Mucosa of descending colon (tissue), 3 donors: Measurements from ENCODE around the gene PPP1R2B. TPM values are rescaled to one million over a fixed set of nuclear protein-coding genes. Genes with fewer than 3 reads are reported as not detected.

Source experiments
- ATAC-seq: fragments of 200-7000 bp; cut with Tn5 transposase; one replicate; pipeline ENCODE4 v1.9.1; 2020; ENCODE audit warnings: mild to moderate bottlenecking, moderate library complexity
- DNase-seq, 3 donors: peaks; one replicate each; pipeline ENCODE4 v3.0.0-alpha.2; 2020
- H3K36me3 ChIP-seq: fragments of 200-600 bp; one replicate; pipeline ENCODE4 v1.8.0; 2021; ENCODE audit warnings: low read depth, mild to moderate bottlenecking
- H3K4me1 ChIP-seq: fragments of 200-600 bp; one replicate; pipeline ENCODE4 v1.8.0; 2021; ENCODE audit warnings: low read depth, mild to moderate bottlenecking
- H3K4me3 ChIP-seq: fragments of 200-600 bp; one replicate; pipeline ENCODE4 v1.8.0; 2021; ENCODE audit warnings: mild to moderate bottlenecking
- H3K9me3 ChIP-seq: fragments of 200-600 bp; one replicate; pipeline ENCODE4 v1.8.0; 2021; ENCODE audit warnings: mild to moderate bottlenecking
- intact Hi-C, 2 donors: fragments of 100-400 bp; cut with DNase I in 1 of 2; cut with micrococcal nuclease in 1 of 2; formaldehyde crosslinking; loops; one replicate each; pipeline versions ENCODE4 v1.11.0 to v1.11.1; 2022; cut with DNase I, micrococcal nuclease
- total RNA-seq, 3 donors: library from RNA; stranded (reverse); fragmentation: NEBNext Ultra II Directional in 2 of 3; extraction: Animal tissue kit (Norgen Biotek cat#: 25700) in 2 of 3; gene quantifications; one replicate each; pipeline versions ENCODE4 v1.2.1 to v1.2.4, GENCODE V29; 2021 to 2023
- TF ChIP-seq, protein P1 (sequence below): fragments of 200-600 bp; IDR thresholded peaks from one replicate; pipeline ENCODE4 v1.8.0; 2022; ENCODE audit warnings: antibody characterized with exemption, mild to moderate bottlenecking
- donor health status: DM: no; HTN: no; CAD: no; lungs with moderate emphysema.
- donor health status: DM: no; HTN: no; CAD: no.
- donor health status: DM: no; HTN: yes; CAD: no.

The PPP1R2B gene
- total RNA-seq, 3 donors from 2014 or later: 0.14 TPM; not detected in 2

DNA sequence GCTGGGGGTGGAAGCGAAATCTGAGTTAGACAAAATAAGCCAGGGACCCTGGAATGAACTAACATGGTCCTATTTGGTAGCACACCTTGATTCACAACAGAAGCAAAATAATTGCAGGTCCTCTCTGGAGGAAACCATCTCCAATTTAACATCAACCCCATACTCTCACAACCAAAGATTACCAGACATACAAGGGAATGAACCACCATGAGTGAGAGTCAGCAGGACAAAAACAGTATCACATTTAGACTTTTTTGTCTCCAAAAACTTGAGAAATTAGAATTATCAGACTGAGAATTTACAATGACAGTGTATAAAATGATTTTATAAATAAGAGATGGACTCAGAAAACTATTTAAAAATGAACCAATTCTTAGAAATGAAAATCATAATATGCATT lies 21.1 kb downstream of the PPP1R2B start:
- ATAC-seq (no peak), DNase-seq (no peak)
- Histone ChIP-seq H3K4me1 (no peaks in the 10 kb centered on the region), H3K36me3 (no peaks in the 10 kb centered on the region), H3K9me3 (peaks cover 8% of the 10 kb centered on the region), H3K4me3 (no peak overlapping the region)
- TF ChIP-seq, protein P1, sequence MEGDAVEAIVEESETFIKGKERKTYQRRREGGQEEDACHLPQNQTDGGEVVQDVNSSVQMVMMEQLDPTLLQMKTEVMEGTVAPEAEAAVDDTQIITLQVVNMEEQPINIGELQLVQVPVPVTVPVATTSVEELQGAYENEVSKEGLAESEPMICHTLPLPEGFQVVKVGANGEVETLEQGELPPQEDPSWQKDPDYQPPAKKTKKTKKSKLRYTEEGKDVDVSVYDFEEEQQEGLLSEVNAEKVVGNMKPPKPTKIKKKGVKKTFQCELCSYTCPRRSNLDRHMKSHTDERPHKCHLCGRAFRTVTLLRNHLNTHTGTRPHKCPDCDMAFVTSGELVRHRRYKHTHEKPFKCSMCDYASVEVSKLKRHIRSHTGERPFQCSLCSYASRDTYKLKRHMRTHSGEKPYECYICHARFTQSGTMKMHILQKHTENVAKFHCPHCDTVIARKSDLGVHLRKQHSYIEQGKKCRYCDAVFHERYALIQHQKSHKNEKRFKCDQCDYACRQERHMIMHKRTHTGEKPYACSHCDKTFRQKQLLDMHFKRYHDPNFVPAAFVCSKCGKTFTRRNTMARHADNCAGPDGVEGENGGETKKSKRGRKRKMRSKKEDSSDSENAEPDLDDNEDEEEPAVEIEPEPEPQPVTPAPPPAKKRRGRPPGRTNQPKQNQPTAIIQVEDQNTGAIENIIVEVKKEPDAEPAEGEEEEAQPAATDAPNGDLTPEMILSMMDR: no peak
- intact Hi-C loops: no loop called here

DNA sequence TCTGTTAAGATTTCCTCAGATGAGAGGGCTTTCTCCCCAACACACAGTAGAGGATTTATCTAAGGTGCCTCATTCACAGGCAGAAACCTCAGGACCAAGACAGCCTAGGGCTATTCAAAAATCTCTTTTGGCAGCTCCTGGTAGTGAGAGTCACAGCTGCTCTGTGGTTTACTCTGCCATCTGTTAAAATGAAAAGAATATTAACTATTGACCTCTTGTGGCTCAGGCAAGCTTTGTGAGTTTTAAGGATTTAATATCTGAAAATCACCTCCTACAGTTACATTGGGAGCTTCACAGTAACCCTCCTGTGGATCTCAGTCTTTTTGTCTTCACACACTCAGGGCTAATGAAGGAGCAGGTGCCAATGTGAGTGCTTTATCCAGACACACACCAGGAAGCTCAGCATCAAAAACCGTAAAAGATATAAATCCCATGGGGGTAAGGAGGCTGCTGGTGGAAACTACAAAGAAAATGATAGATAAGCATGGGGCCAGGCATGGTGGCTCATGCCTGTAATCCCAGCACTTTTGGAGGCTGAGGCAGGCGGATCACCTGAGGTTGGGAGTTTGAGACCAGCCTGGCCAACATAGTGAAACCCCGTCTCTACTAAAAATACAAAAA lies 29.7 kb downstream of the PPP1R2B start:
- ATAC-seq (peak; percentile 43), DNase-seq (peak in 1 of 3 donors; percentile 4)
- no peaks in the 10 kb centered on the region for H3K4me1 ChIP-seq
- H3K4me3 ChIP-seq: no peak overlapping the region
- TF ChIP-seq, protein P1: no peak
- no peaks in the 10 kb centered on the region for H3K9me3 ChIP-seq
- intact Hi-C loops: no loop called here
- H3K36me3 ChIP-seq: no peaks in the 10 kb centered on the region

DNA sequence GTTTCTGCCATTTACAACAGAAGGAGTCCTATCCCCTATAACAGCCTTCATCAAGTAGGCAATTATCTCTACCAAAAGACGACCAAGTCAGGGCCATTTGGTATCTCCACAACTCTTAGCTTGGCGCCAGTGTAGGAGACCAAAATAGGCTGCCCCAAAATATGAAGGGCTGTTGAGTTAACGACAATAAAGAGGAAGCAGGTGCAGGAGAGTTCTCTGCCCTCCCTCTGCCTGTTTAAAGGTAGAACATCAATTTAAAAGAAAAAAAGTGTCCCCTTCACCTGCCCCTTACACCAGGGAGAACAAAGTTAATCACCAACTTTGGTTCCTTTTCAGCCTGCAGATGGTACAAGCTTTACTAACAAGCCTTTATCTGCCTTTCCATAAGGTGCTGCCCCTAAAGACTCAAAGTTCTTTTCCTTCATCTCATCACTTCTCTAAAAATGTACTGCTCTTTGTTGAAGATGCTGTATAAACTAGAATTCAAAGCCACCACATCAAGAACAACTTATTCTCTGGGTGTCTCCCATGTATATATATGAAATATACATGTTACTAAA lies 33.3 kb downstream of the PPP1R2B start:
- no peak overlapping the region for H3K4me3 ChIP-seq
- intact Hi-C loops: no loop called here
- no peaks in the 10 kb centered on the region for H3K36me3 ChIP-seq
- TF ChIP-seq, protein P1: no peak
- no peaks in the 10 kb centered on the region for H3K4me1 ChIP-seq
- DNase-seq (no peak), ATAC-seq (no peak)
- no peaks in the 10 kb centered on the region for H3K9me3 ChIP-seq

DNA sequence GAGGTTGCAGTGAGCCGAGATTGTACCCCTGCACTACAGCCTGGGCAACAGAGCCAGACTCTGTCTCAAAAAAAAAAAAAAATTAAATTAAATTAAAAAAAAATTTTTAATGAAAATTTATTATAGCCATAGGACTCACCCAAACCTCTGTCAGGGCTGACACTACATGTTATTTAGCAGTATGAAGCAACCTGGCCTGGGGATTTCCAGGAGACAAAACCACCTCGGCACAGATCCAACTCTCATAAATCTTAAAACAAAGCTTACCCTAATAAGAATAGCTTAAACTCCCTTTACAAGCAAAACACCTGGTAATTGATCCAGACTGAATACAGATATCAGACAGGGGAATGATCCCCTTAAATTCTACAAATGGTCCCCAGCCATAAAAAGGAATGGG lies 38.4 kb downstream of the PPP1R2B start:
- ATAC-seq (no peak), DNase-seq (peak in 1 of 3 donors; percentile 5)
- Histone ChIP-seq H3K4me3 (no peak overlapping the region), H3K9me3 (no peaks in the 10 kb centered on the region), H3K4me1 (no peaks in the 10 kb centered on the region), H3K36me3 (no peaks in the 10 kb centered on the region)
- intact Hi-C loops: no loop called here
- TF ChIP-seq, protein P1: no peak

DNA sequence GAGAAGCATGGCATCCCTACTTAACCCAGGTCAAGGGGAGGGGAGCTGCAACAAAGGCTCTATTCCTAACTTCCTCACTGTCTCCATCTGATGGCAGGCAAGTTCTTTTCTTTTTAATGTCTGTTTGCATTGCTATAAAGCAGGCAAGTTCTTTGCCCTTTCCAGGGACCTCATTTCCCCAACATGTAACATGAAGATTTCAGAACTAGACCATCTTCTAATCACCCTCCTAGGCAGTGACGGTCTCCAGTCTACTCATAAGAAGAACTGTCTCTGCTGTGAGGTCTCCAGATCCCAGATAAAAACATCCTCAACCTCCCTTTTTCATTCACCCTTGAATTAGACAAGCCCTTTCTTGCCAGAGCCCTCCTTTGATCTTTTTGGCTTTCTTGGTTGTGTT lies 42.1 kb downstream of the PPP1R2B start:
- ATAC-seq (no peak), DNase-seq (no peak)
- H3K9me3 ChIP-seq: no peaks in the 10 kb centered on the region
- TF ChIP-seq, protein P1: no peak
- no peak overlapping the region for H3K4me3 ChIP-seq
- intact Hi-C loops: no loop called here
- H3K4me1 ChIP-seq: no peaks in the 10 kb centered on the region
- H3K36me3 ChIP-seq: no peaks in the 10 kb centered on the region

DNA sequence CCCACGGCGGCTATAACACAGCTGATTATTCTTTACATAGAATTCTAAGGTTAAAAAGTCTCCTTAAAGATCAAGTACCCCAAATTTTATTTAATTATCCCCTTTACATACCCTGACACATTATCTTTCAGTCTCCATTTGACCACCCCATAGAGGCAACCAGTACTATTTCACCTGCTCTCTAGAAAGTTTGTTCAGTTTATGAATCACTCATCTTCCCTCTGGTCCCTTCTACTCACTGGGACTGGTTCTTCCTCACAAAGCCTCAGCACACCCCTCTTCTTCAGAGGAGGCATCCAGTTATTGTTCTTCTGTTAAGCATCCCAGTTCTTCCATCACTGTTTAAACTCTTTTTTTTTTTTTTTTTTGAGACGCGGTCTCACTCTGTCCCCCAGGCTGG lies 42.8 kb downstream of the PPP1R2B start:
- H3K4me1 ChIP-seq: no peaks in the 10 kb centered on the region
- TF ChIP-seq, protein P1: no peak
- intact Hi-C loops: no loop called here

More for the DNA sequence above, 42.8 kb downstream of the PPP1R2B start:
- Histone ChIP-seq H3K9me3 (no peaks in the 10 kb centered on the region), H3K36me3 (no peaks in the 10 kb centered on the region), H3K4me3 (no peak overlapping the region)
- DNase-seq: no peak
- ATAC-seq: no peak
